Thoracic aorta (tissue), 2 donors: ENCODE data around the gene SLC24A3. TPM values are rescaled to one million over a fixed set of nuclear protein-coding genes. Genes with fewer than 3 reads are reported as not detected.

Experiments
- ATAC-seq: fragments of 150-250 bp; one replicate; pipeline ENCODE4 v1.8.0; 2017; ENCODE audit warnings: low read depth; ENCODE audit not compliant: insufficient number of reproducible peaks, low FRiP score
- DNase-seq: peaks from one replicate; pipeline ENCODE4 v3.0.0-alpha.2; 2020; ENCODE audit warnings: low spot score
- H3K27ac ChIP-seq, 2 donors: fragments of 200-600 bp; sonication (generic); 1 replicate in 1 of 2; 2 replicates in 1 of 2; pipeline ENCODE4 v1.5.1; 2016; ENCODE audit warnings: mild to moderate bottlenecking in 2 of 2, moderate library complexity in 2 of 2
- H3K27me3 ChIP-seq: fragments of 200-600 bp; sonication (generic); replicated peaks from 2 replicates; pipeline ENCODE4 v1.6.0; 2016; ENCODE audit warnings: mild to moderate bottlenecking; ENCODE audit not compliant: insufficient read depth
- H3K36me3 ChIP-seq: fragments of 200-600 bp; sonication (generic); one replicate; pipeline ENCODE4 v1.5.1; 2016
- H3K4me1 ChIP-seq, 2 donors: fragments of 200-600 bp; sonication (generic); 1 replicate in 1 of 2; 2 replicates in 1 of 2; pipeline versions ENCODE4 v1.5.1 to v1.6.0; 2016; ENCODE audit warnings: low read depth in 2 of 2, mild to moderate bottlenecking in 1 of 2; ENCODE audit not compliant: control insufficient read depth in 1 of 2
- H3K4me3 ChIP-seq: fragments of 200-600 bp; sonication (generic); 2 replicates; pipeline ENCODE4 v1.5.1; 2016; ENCODE audit warnings: mild to moderate bottlenecking
- H3K9me3 ChIP-seq: fragments of 200-600 bp; sonication (generic); 2 replicates; pipeline ENCODE4 v1.5.1; 2016
- CTCF ChIP-seq: fragments of 200-600 bp; sonication (generic); IDR thresholded peaks from one replicate; pipeline ENCODE4 v1.5.1; 2019; ENCODE audit warnings: antibody characterized with exemption
- total RNA-seq, 2 donors: library from RNA; depleted of rRNA; stranded (reverse); fragments of >200 nt; gene quantifications; one replicate each; pipeline versions ENCODE4 v1.1.0 to v1.2.3, GENCODE V29; 2016

The SLC24A3 gene
- total RNA-seq, 2 donors from 2014 or later = 8.3 to 31.4 TPM

GRCh38 chr20:19256085-19256484, 43.6 kb downstream of the SLC24A3 start:
- Histone ChIP-seq H3K27me3 (no peaks in the 10 kb centered on the region), H3K27ac (no peak overlapping the region), H3K4me1 (peaks cover 0 to 3% of the 10 kb centered on the region in 2 donors), H3K36me3 (no peaks in the 10 kb centered on the region), H3K4me3 (no peak overlapping the region), H3K9me3 (no peaks in the 10 kb centered on the region)
- TF ChIP-seq CTCF = no peak
- DNase-seq (no peak), ATAC-seq (no peak)

GRCh38 chr20:19256906-19257595, 44.6 kb downstream of the SLC24A3 start:
- no peak for ATAC-seq
- H3K4me1 ChIP-seq = peaks cover 0 to 3% of the 10 kb centered on the region in 2 donors
- H3K9me3 ChIP-seq = no peaks in the 10 kb centered on the region
- H3K27ac ChIP-seq = no peak overlapping the region
- TF ChIP-seq CTCF = no peak
- H3K4me3 ChIP-seq = no peak overlapping the region
- no peaks in the 10 kb centered on the region for H3K27me3 ChIP-seq
- DNase-seq = no peak
- H3K36me3 ChIP-seq = no peaks in the 10 kb centered on the region

- no peak for DNase-seq
- Histone ChIP-seq H3K27ac (no peak overlapping the region), H3K27me3 (no peaks in the 10 kb centered on the region), H3K9me3 (no peaks in the 10 kb centered on the region), H3K4me1 (peaks cover 3 to 6% of the 10 kb centered on the region in 2 donors), H3K4me3 (no peak overlapping the region), H3K36me3 (no peaks in the 10 kb centered on the region)
- no peak for TF ChIP-seq CTCF
- no peak for ATAC-seq
Measured at GRCh38 chr20:19257865-19258264, 45.4 kb downstream of the SLC24A3 start.

- Histone ChIP-seq H3K36me3 (no peaks in the 10 kb centered on the region), H3K27me3 (no peaks in the 10 kb centered on the region), H3K4me1 (peaks cover 3 to 11% of the 10 kb centered on the region in 2 donors), H3K9me3 (no peaks in the 10 kb centered on the region), H3K27ac (no peak overlapping the region), H3K4me3 (no peak overlapping the region)
- no peak for TF ChIP-seq CTCF
- no peak for ATAC-seq
- DNase-seq = no peak
Measured at GRCh38 chr20:19259141-19259591, 46.7 kb downstream of the SLC24A3 start.

GRCh38 chr20:19260412-19261090, 48.1 kb downstream of the SLC24A3 start:
- no peaks in the 10 kb centered on the region for H3K9me3 ChIP-seq
- H3K36me3 ChIP-seq = no peaks in the 10 kb centered on the region
- no peak overlapping the region for H3K4me3 ChIP-seq
- ATAC-seq = no peak
- no peak for TF ChIP-seq CTCF
- DNase-seq = no peak
- no peaks in the 10 kb centered on the region for H3K27me3 ChIP-seq
- H3K27ac ChIP-seq = no peak overlapping the region
- H3K4me1 ChIP-seq = peaks cover 3 to 18% of the 10 kb centered on the region in 2 donors
